Mammary epithelial cell (primary cell): ENCODE results near the gene ADAM8.

Source experiments
- EZH2 ChIP-seq: IDR thresholded peaks from 2 replicates; pipeline ENCODE4 v1.6.1; 2012; ENCODE audit warnings: low read length, inconsistent platforms, borderline replicate concordance
- TF ChIP-seq, protein P1 (sequence below), 2 donors: IDR thresholded peaks in 1 of 2; conservative IDR thresholded peaks in 1 of 2; 2 replicates each; pipeline ENCODE4 v1.5.1; 2011 to 2012; ENCODE audit warnings: inconsistent platforms in 2 of 2, low read length in 2 of 2, mild to moderate bottlenecking in 2 of 2, control low read depth in 1 of 2, low read depth in 1 of 2; ENCODE audit not compliant: insufficient read depth in 1 of 2; ENCODE audit errors: extremely low read depth in 1 of 2

DNA sequence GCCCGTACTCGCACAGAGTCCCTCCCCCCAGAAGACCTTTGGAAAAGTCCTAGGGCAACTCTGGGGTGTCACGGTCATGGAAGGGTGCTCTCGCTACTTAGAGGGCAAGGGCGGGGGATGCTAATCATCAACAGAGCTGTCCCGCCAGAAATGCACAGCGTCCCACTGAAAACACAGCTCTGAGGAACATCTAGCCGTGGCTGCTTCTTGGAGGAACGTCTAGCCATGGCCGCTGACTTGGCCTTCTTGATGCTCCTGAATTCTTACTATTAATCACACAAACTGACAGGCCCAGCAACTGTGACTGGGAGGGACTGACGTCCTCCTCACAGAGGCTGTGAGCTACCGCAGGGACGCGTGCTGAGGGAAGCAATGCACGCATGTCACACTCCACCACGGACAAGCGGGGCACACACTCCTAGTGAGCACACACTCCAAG lies 30.3 kb upstream of the ADAM8 start:
- TF ChIP-seq, protein P1, sequence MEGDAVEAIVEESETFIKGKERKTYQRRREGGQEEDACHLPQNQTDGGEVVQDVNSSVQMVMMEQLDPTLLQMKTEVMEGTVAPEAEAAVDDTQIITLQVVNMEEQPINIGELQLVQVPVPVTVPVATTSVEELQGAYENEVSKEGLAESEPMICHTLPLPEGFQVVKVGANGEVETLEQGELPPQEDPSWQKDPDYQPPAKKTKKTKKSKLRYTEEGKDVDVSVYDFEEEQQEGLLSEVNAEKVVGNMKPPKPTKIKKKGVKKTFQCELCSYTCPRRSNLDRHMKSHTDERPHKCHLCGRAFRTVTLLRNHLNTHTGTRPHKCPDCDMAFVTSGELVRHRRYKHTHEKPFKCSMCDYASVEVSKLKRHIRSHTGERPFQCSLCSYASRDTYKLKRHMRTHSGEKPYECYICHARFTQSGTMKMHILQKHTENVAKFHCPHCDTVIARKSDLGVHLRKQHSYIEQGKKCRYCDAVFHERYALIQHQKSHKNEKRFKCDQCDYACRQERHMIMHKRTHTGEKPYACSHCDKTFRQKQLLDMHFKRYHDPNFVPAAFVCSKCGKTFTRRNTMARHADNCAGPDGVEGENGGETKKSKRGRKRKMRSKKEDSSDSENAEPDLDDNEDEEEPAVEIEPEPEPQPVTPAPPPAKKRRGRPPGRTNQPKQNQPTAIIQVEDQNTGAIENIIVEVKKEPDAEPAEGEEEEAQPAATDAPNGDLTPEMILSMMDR (conservative IDR thresholded peaks at IDR 0.05 in 1 of 2, IDR thresholded peaks at IDR 0.05 in 1 of 2; ENCODE audit: extremely low read depth in 1 of 2, insufficient read depth in 1 of 2, low read depth in 1 of 2, low read length in 2 of 2): no peak
- TF ChIP-seq EZH2: no peak
